Measurements from ENCODE around the gene VKORC1.

- TF ChIP-seq CTCF (conservative IDR thresholded peaks at IDR 0.05; ENCODE audit: low read depth in 2 of 2) (peak; percentile 6 to 27; a peak in 2 of 4 replicates), POLR2AphosphoS5 (IDR thresholded peaks at IDR 0.05; ENCODE audit: low read depth) (no peak), EZH2 (IDR thresholded peaks at IDR 0.05; ENCODE audit: low read depth, unreplicated experiment) (no peak), ZNF114 (CRISPR knock-in tag; IDR thresholded peaks at IDR 0.05) (no peak), EZH2phosphoT487 (IDR thresholded peaks at IDR 0.05; ENCODE audit: unreplicated experiment) (no peak), REST (IDR thresholded peaks at IDR 0.05; ENCODE audit: unreplicated experiment) (no peak), JUNB (IDR thresholded peaks at IDR 0.05; ENCODE audit: unreplicated experiment) (no peak), CREB1 (CRISPR knock-in tag; IDR thresholded peaks at IDR 0.05; ENCODE audit: low read depth) (no peak), ETS1 (IDR thresholded peaks at IDR 0.05) (no peak), ZNF462 (CRISPR knock-in tag; IDR thresholded peaks at IDR 0.05) (no peak)
Measured at GRCh38 chr16:31143694-31144148, 49.1 kb upstream of the VKORC1 start.

Measured in GM23338 (cell line).